HepG2 (cell line): ENCODE measurements around the gene EPDR1. TPM values are rescaled to one million over a fixed set of nuclear protein-coding genes. Genes with fewer than 3 reads are reported as not detected.

Experiments
- ATAC-seq: fragments of 200-7000 bp; cut with Tn5 transposase; 3 replicates; pipeline ENCODE4 v1.9.1; 2020; ENCODE audit warnings: mild to moderate bottlenecking, moderate library complexity
- BruUV-seq: library from RNA; stranded (reverse); fragments of 400-500 nt; replicated peaks from 2 replicates; lab custom pipeline; 2021; lab: Mats Ljungman, UMichigan
- CTCF ChIA-PET: fragments of 300-600 bp; formaldehyde crosslinking; extraction: SDS; loops from one replicate; lab custom pipeline; 2021; ENCODE audit warnings: low total read pairs, inconsistent platforms, low intra/inter-chr PET ratio; lab: Yijun Ruan, JAX
- POLR2A ChIA-PET: fragments of 350-600 bp; sonication (Branson Sonifier 250); formaldehyde crosslinking; loops from one replicate; lab custom pipeline; 2020; ENCODE audit warnings: antibody characterized with exemption, inconsistent platforms; lab: Yijun Ruan, JAX
- DNase-seq: peaks from one replicate; pipeline ENCODE4 v3.0.0-alpha.2; 2015; ENCODE audit warnings: low spot score
- FAIRE-seq: peaks from 3 replicates; lab custom pipeline; 2011; peaks lifted over from hg19 to GRCh38; lab: Jason Lieb, UNC
- H2AFZ ChIP-seq: one replicate; pipeline ENCODE4 v1.6.1; 2011; ENCODE audit warnings: low read length, inconsistent platforms
- H3K27ac ChIP-seq: fragments of 300-600 bp; 3 replicates; pipeline ENCODE4 v1.8.0; 2011; ENCODE audit warnings: mixed run types, mild to moderate bottlenecking, mixed read lengths, low read length, inconsistent platforms; ENCODE audit not compliant: insufficient read depth; ENCODE audit errors: extremely low read length
- H3K27me3 ChIP-seq, 2 experiments: fragments of 200-600 bp in 1 of 2; 2 replicates in 1 of 2; 3 replicates in 1 of 2; pipeline versions ENCODE4 v1.6.0 to v1.8.0; 2011; ENCODE audit warnings: low read length in 2 of 2, mild to moderate bottlenecking in 2 of 2, moderate library complexity in 2 of 2, inconsistent platforms in 1 of 2; ENCODE audit not compliant: insufficient read depth in 2 of 2, control insufficient read depth in 1 of 2
- H3K36me3 ChIP-seq, 2 experiments: fragments of 200-600 bp in 1 of 2; replicated peaks in 1 of 2; 2 replicates in 1 of 2; 3 replicates in 1 of 2; pipeline versions ENCODE4 v1.5.1 to v1.8.0; 2011; ENCODE audit warnings: low read length in 2 of 2, inconsistent platforms in 1 of 2; ENCODE audit not compliant: insufficient read depth in 2 of 2, control insufficient read depth in 1 of 2
- H3K4me1 ChIP-seq: 2 replicates; pipeline ENCODE4 v1.5.1; 2012; ENCODE audit warnings: low read length, inconsistent platforms; ENCODE audit not compliant: insufficient read depth
- H3K4me2 ChIP-seq: 2 replicates; pipeline ENCODE4 v1.6.0; 2011; ENCODE audit warnings: low read depth, low read length, inconsistent platforms
- H3K4me3 ChIP-seq, 3 experiments: fragments of 200-600 bp in 1 of 3; sonication (generic), shearing (Covaris generic) in 1 of 3; replicated peaks in 1 of 3; 2 replicates each; pipeline ENCODE4 v1.5.1; 2011 to 2016; ENCODE audit warnings: low read length in 3 of 3, inconsistent platforms in 2 of 3, low read depth in 2 of 3, mild to moderate bottlenecking in 2 of 3, control low read depth in 1 of 3, mixed read lengths in 1 of 3; ENCODE audit not compliant: insufficient read depth in 1 of 3
- H3K79me2 ChIP-seq: one replicate; pipeline ENCODE4 v1.6.1; 2011; ENCODE audit warnings: low read length, inconsistent platforms; ENCODE audit not compliant: insufficient read depth
- H3K9ac ChIP-seq: 2 replicates; pipeline ENCODE4 v1.6.0; 2011; ENCODE audit warnings: mild to moderate bottlenecking, low read depth, low read length, inconsistent platforms; ENCODE audit not compliant: insufficient read depth
- H3K9me3 ChIP-seq: 2 replicates; pipeline ENCODE4 v1.5.1; 2012; ENCODE audit warnings: mild to moderate bottlenecking, low read length
- H4K20me1 ChIP-seq: 2 replicates; pipeline ENCODE4 v1.6.0; 2011; ENCODE audit warnings: inconsistent platforms, mild to moderate bottlenecking, low read length, moderate library complexity; ENCODE audit not compliant: insufficient read depth
- CAMTA2 ChIP-seq: sonication (generic); formaldehyde crosslinking; IDR thresholded peaks from 2 replicates; pipeline ENCODE4 v1.4.0; 2020; ENCODE audit warnings: mild to moderate bottlenecking, missing genetic modification reagents, borderline replicate concordance
- E2F5 ChIP-seq: sonication (generic); formaldehyde crosslinking; conservative IDR thresholded peaks from 2 replicates; pipeline ENCODE4 v1.4.0; 2020; ENCODE audit warnings: missing genetic modification reagents
- HMGA1 ChIP-seq: sonication (generic); formaldehyde crosslinking; conservative IDR thresholded peaks from 2 replicates; pipeline ENCODE4 v1.4.0; 2020; ENCODE audit warnings: missing genetic modification reagents
- KDM6A ChIP-seq: IDR thresholded peaks from 2 replicates; pipeline ENCODE4 v1.6.1; 2016; ENCODE audit warnings: low read depth
- SOX6 ChIP-seq, 2 experiments: fragments of 450-650 bp in 1 of 2; sonication (generic) in 1 of 2; formaldehyde crosslinking in 1 of 2; IDR thresholded peaks; 2 replicates each; pipeline versions ENCODE4 v1.4.0 to v1.6.1; 2017 to 2020; ENCODE audit warnings: antibody characterized with exemption in 1 of 2, mild to moderate bottlenecking in 1 of 2, missing genetic modification reagents in 1 of 2
- TCF12 ChIP-seq, 2 experiments: fragments of 450-650 bp in 1 of 2; sonication (generic) in 1 of 2; formaldehyde crosslinking in 1 of 2; IDR thresholded peaks; 2 replicates each; pipeline versions ENCODE4 v1.6.1 to v1.8.0; 2017 to 2022; ENCODE audit warnings: antibody characterized with exemption in 1 of 2, mild to moderate bottlenecking in 1 of 2, missing genetic modification reagents in 1 of 2, moderate library complexity in 1 of 2
- ZNF367 ChIP-seq: sonication (generic); formaldehyde crosslinking; IDR thresholded peaks from 2 replicates; pipeline ENCODE4 v1.4.0; 2020; ENCODE audit warnings: missing genetic modification reagents, borderline replicate concordance
- ZNF570 ChIP-seq: sonication (generic); formaldehyde crosslinking; IDR thresholded peaks from 2 replicates; pipeline ENCODE4 v1.4.0; 2020; ENCODE audit warnings: mild to moderate bottlenecking, missing genetic modification reagents, borderline replicate concordance
- ZNF790 ChIP-seq: sonication (generic); formaldehyde crosslinking; IDR thresholded peaks from 2 replicates; pipeline ENCODE4 v1.8.0; 2022; ENCODE audit warnings: missing genetic modification reagents, mild to moderate bottlenecking, borderline replicate concordance
- WGBS: methylation state at CpG from one replicate; pipeline ENCODE4 v1.1.6; 2017; ENCODE audit warnings: low lambda C conversion rate; 5-methylcytosine and 5-hydroxymethylcytosine counted together
- in situ Hi-C: cut with HindIII; loops from 2 replicates; pipeline ENCODE4 v1.10.0; 2017; ENCODE audit warnings: low pct_unique_long_range_greater_than_20kb; ENCODE audit not compliant: extremely low pct_ligation_motif_present
- intact Hi-C: fragments of 100-400 bp; cut with micrococcal nuclease; formaldehyde crosslinking; loops from one replicate; pipeline ENCODE4 v1.10.0; 2022; ENCODE audit not compliant: unreplicated experiment
- polyA plus RNA-seq, 8 experiments: library from polyadenylated mRNA; depleted of rRNA in 3 of 8; stranded (reverse) in 7 of 8; unstranded in 1 of 8; fragments of >200 nt; fragmentation: Illumina TruSeq in 4 of 8; extraction: Trizol in 4 of 8; gene quantifications; 2 replicates each; pipeline versions ENCODE4 v1.2.1 to v1.2.3, GENCODE V29; 2011 to 2016; ENCODE audit warnings: low read depth in 4 of 8, missing spikeins in 1 of 8, mixed read lengths in 1 of 8; ENCODE audit not compliant: insufficient read depth in 1 of 8
- total RNA-seq, 5 experiments: library from RNA; depleted of rRNA; stranded (reverse); fragments of >200 nt; fragmentation: Illumina TruSeq; extraction: Trizol; gene quantifications; 2 replicates each; pipeline ENCODE4 v1.2.3, GENCODE V29; 2016; ENCODE audit warnings: low read depth in 1 of 5
- TF ChIP-seq, protein P1 (sequence below): sonication (generic); formaldehyde crosslinking; IDR thresholded peaks from 2 replicates; pipeline ENCODE4 v1.8.0; 2022; ENCODE audit warnings: missing genetic modification reagents, mild to moderate bottlenecking, inconsistent platforms, borderline replicate concordance

EPDR1 gene
- total and polyA plus RNA-seq, 2 of the 13 experiments (the other 11 are each of a cell fraction or from before 2014, with no cell fraction given), result 38.3 to 50.2 TPM

DNA sequence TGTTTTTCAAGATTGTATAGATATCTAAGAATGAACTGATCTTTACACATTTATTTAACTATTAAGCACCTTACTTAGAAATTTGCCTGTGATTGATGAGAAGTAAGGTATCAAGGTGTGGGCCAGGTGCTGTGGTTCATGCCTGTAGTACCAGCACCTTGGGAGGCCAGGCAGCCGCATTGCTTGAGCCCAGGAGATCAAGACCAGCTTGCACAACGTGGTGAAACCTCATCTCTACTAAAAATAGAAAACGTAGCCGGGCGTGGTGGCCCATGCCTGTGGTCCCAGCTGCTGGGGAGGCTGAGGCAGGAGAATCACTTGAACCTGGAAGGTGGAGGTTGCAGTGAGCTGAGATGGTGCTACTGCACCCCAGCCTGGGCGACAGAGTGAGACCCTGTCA lies 38.4 kb upstream of the EPDR1 start:
- H3K9ac ChIP-seq, result no peak overlapping the region
- ChIA-PET CTCF (no interaction called here), POLR2A (no interaction called here)
- H3K79me2 ChIP-seq, result no peaks in the 10 kb centered on the region
- H4K20me1 ChIP-seq, result no peaks in the 10 kb centered on the region
- in situ Hi-C loops, result no loop called here
- no peak overlapping the region for H3K27ac ChIP-seq
- no peak for FAIRE-seq
- H3K36me3 ChIP-seq, result no peaks in the 10 kb centered on the region
- BruUV-seq, result no TSS peak
- intact Hi-C loops, result no loop called here
- no peak for DNase-seq
- no peaks in the 10 kb centered on the region for H3K9me3 ChIP-seq
- H3K4me3 ChIP-seq, result no peak overlapping the region
- WGBS, result under 1% methylated on average over 6 of the region's 6 CpGs
- no peak for ATAC-seq
- no peak overlapping the region for H2AFZ ChIP-seq
- H3K27me3 ChIP-seq, result no peaks in the 10 kb centered on the region
- no peaks in the 10 kb centered on the region for H3K4me1 ChIP-seq
- no peak overlapping the region for H3K4me2 ChIP-seq
- no peak for TF ChIP-seq ZNF367 (CRISPR knock-in tag)
- TF ChIP-seq, protein P1, sequence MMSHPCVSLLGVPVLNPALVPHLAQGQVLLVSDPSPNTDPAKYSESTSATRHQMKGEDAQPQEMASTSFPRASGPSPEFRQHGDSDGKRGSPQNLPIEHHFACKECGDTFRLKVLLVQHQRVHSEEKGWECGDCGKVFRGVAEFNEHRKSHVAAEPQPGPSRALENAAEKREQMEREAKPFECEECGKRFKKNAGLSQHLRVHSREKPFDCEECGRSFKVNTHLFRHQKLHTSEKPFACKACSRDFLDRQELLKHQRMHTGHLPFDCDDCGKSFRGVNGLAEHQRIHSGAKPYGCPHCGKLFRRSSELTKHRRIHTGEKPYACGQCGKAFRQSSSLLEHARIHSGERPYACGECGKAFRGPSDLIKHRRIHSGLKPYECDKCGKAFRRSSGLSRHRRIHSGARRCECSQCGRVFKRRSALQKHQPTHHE (CRISPR knock-in tag), result no peak

DNA sequence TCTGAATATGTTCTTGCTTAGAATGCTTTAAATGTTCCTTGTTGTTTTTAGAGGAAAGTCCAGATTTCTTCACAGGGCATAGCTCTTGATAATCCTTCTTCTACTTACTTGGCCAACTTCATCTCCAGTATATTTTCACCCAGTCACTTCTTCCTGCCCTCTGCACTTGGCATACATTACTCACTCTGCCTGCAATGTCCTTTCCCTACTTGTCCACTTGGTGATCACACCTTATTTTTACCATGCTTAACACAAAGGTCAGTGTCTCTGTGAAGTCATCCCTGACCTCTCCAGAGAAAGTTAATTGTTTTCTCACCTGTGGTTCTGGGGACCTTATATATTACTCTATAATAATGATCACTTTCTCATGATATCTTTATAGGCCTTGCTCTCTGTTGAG lies 27.1 kb upstream of the EPDR1 start:
- H3K79me2 ChIP-seq, result no peaks in the 10 kb centered on the region
- no peak for FAIRE-seq
- H3K36me3 ChIP-seq, result no peaks in the 10 kb centered on the region
- H3K4me2 ChIP-seq, result no peak overlapping the region
- intact Hi-C loops, result no loop called here
- no peak overlapping the region for H3K9ac ChIP-seq
- no peak overlapping the region for H3K4me3 ChIP-seq
- in situ Hi-C loops, result no loop called here
- no peaks in the 10 kb centered on the region for H3K9me3 ChIP-seq
- H3K27me3 ChIP-seq, result no peaks in the 10 kb centered on the region; a peak in 1 of 5 replicates
- no peak overlapping the region for H3K27ac ChIP-seq
- BruUV-seq, result no TSS peak
- ATAC-seq, result no peak
- DNase-seq, result no peak
- no peak overlapping the region for H2AFZ ChIP-seq
- POLR2A ChIA-PET, result no interaction called here
- TF ChIP-seq TCF12 (IDR thresholded peaks at IDR 0.05) (no peak), TCF12 (CRISPR knock-in tag; IDR thresholded peaks at IDR 0.05) (no peak), HMGA1 (CRISPR knock-in tag) (no peak), E2F5 (CRISPR knock-in tag) (no peak), SOX6 (IDR thresholded peaks at IDR 0.05) (no peak), SOX6 (CRISPR knock-in tag; IDR thresholded peaks at IDR 0.05) (no peak), ZNF790 (CRISPR knock-in tag) (no peak), CAMTA2 (CRISPR knock-in tag) (no peak), ZNF570 (CRISPR knock-in tag) (no peak), KDM6A (CRISPR knock-in tag) (no peak)
- TF ChIP-seq, all 625 proteins: peak for 0
- Histone ChIP-seq H3K4me1 (no peaks in the 10 kb centered on the region), H4K20me1 (no peaks in the 10 kb centered on the region)
- CTCF ChIA-PET, result no interaction called here
